GM12801 (cell line): ENCODE results near the gene MARVELD1.

ENCODE experiments used
- CTCF ChIP-seq: IDR thresholded peaks from one replicate; pipeline ENCODE4 v1.5.1; 2011; ENCODE audit warnings: control low read depth; ENCODE audit not compliant: insufficient read length; ENCODE audit errors: extremely low read depth

Gene MARVELD1

GRCh38 chr10:97738616-97739015 is 25.1 kb downstream of the MARVELD1 start:
- TF ChIP-seq CTCF = no peak

GRCh38 chr10:97740613-97741012 is 27.1 kb downstream of the MARVELD1 start:
- TF ChIP-seq CTCF = no peak

- TF ChIP-seq CTCF = no peak
These were observed 29.8 kb downstream of the MARVELD1 start for GRCh38 chr10:97743169-97743943.

- no peak for TF ChIP-seq CTCF
These were observed 31.0 kb downstream of the MARVELD1 start for GRCh38 chr10:97744405-97745035.

- no peak for TF ChIP-seq CTCF
These were observed 34.0 kb downstream of the MARVELD1 start for GRCh38 chr10:97747573-97747972.

- no peak for TF ChIP-seq CTCF
These were observed 34.6 kb downstream of the MARVELD1 start for GRCh38 chr10:97748116-97748515.

- TF ChIP-seq CTCF = no peak
These were observed 39.4 kb downstream of the MARVELD1 start for GRCh38 chr10:97752956-97753355.
